Activated CD8-positive, alpha-beta T cell treated with anti-CD3 and anti-CD28 coated beads for 36 hours (primary cell): ENCODE measurements around the gene ANKFY1. TPM values are rescaled to one million over a fixed set of nuclear protein-coding genes. Genes with fewer than 3 reads are reported as not detected.
A peak's percentile ranks its signal among the peaks of the same experiment; 100 is the strongest.

ENCODE experiments used
- ATAC-seq: fragments of 200-7000 bp; cut with Tn5 transposase; one replicate; pipeline ENCODE4 v1.10.0; 2021; ENCODE audit warnings: mild to moderate bottlenecking, moderate library complexity
- CTCF ChIA-PET: fragments of 350-600 bp; sonication (Branson Sonifier 250); formaldehyde crosslinking; loops from one replicate; lab custom pipeline; 2021; ENCODE audit warnings: antibody characterized with exemption; lab: Charles Lee
- POLR2A ChIA-PET: fragments of 350-600 bp; sonication (Branson Sonifier 250); formaldehyde crosslinking; loops from one replicate; lab custom pipeline; 2021; ENCODE audit warnings: antibody characterized with exemption; lab: Charles Lee
- DNase-seq: peaks from one replicate; pipeline ENCODE4 v3.0.0-alpha.2; 2020
- H3K27ac Mint-ChIP-seq: one replicate; pipeline ENCODE4 v1.8.0; 2021; ENCODE audit warnings: mild to moderate bottlenecking, mixed read lengths
- H3K27me3 Mint-ChIP-seq: one replicate; pipeline ENCODE4 v1.8.0; 2021; ENCODE audit warnings: mixed read lengths
- H3K36me3 Mint-ChIP-seq: one replicate; pipeline ENCODE4 v1.8.0; 2021; ENCODE audit warnings: low read depth, mixed read lengths
- H3K4me1 Mint-ChIP-seq: one replicate; pipeline ENCODE4 v1.8.0; 2021; ENCODE audit warnings: low read depth, mixed read lengths
- H3K4me3 Mint-ChIP-seq: one replicate; pipeline ENCODE4 v1.8.0; 2021; ENCODE audit warnings: mild to moderate bottlenecking, moderate library complexity, mixed read lengths
- H3K9me3 Mint-ChIP-seq: one replicate; pipeline ENCODE4 v1.8.0; 2021; ENCODE audit warnings: mixed read lengths
- intact Hi-C: fragments of 100-400 bp; cut with micrococcal nuclease; formaldehyde crosslinking; loops from one replicate; pipeline ENCODE4 v1.10.0; 2022
- total RNA-seq, 2 experiments: library from RNA; stranded (reverse); gene quantifications; one replicate each; pipeline ENCODE4 v1.2.3, GENCODE V29; 2021
- TF ChIP-seq, protein P1 (sequence below): fragments of 200-600 bp; IDR thresholded peaks from one replicate; pipeline ENCODE4 v1.8.0; 2022; ENCODE audit warnings: antibody characterized with exemption, mild to moderate bottlenecking

ANKFY1 gene
- total RNA-seq, 2 experiments from 2014 or later, result 46.3 to 46.8 TPM

DNA sequence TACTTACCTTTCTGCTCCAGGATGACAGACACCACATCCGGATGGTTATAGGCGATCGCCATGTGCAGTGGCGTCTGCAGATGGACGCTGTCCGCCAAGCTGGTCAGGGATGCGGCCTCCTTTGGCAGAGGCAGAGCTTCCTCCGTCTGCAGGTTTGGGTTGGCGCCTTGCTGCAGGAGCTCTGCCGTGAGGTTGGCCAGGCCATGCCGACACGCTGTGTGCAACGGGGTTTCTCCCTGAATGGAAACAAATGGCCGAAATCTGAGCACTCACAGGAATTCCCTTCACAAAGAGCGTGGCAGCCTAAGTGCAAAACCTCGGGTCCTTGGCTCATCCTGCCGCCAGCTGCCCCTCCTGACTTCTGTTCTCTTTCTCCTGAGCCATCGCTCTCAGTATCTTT is 79.0 kb downstream of the ANKFY1 start:
- peaks cover 6% of the 10 kb centered on the region for H3K4me1 Mint-ChIP-seq
- H3K36me3 Mint-ChIP-seq, result peaks cover 43% of the 10 kb centered on the region
- no peak overlapping the region for H3K27ac Mint-ChIP-seq
- no peaks in the 10 kb centered on the region for H3K27me3 Mint-ChIP-seq
- no peaks in the 10 kb centered on the region for H3K9me3 Mint-ChIP-seq
- no peak for ATAC-seq
- TF ChIP-seq, protein P1, sequence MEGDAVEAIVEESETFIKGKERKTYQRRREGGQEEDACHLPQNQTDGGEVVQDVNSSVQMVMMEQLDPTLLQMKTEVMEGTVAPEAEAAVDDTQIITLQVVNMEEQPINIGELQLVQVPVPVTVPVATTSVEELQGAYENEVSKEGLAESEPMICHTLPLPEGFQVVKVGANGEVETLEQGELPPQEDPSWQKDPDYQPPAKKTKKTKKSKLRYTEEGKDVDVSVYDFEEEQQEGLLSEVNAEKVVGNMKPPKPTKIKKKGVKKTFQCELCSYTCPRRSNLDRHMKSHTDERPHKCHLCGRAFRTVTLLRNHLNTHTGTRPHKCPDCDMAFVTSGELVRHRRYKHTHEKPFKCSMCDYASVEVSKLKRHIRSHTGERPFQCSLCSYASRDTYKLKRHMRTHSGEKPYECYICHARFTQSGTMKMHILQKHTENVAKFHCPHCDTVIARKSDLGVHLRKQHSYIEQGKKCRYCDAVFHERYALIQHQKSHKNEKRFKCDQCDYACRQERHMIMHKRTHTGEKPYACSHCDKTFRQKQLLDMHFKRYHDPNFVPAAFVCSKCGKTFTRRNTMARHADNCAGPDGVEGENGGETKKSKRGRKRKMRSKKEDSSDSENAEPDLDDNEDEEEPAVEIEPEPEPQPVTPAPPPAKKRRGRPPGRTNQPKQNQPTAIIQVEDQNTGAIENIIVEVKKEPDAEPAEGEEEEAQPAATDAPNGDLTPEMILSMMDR, result no peak
- ChIA-PET POLR2A (interaction anchor here (1.3 kb wide), 1 partner anchor 15 kb away, joined by 3 read pairs; no protein-coding TSS in a partner anchor), CTCF (no interaction called here)
- H3K4me3 Mint-ChIP-seq, result no peak overlapping the region
- DNase-seq, result no peak
- intact Hi-C loops, result no loop called here

DNA sequence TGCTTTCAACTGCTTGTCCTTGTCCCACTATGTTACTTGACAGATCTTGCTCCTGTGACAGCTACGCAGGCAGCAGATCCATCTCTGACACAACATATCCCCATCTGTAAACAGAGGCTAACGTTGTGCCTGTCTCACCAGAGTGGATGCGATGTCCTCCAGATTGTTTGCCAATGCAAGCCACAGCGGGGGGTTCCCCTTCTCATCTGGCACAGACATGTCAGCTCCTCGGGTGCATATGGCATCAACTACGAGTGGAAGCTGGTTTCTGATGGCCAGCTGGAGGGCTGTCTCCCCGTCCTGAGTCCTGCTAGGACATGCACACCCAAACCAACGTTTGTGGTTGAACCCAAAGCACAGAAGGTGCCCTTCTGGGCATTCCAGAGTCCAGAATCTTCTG is 81.7 kb downstream of the ANKFY1 start:
- TF ChIP-seq, protein P1, result no peak
- Mint-ChIP-seq H3K4me1 (peaks cover 14% of the 10 kb centered on the region), H3K27me3 (no peaks in the 10 kb centered on the region), H3K36me3 (peaks cover 56% of the 10 kb centered on the region), H3K4me3 (no peak overlapping the region), H3K27ac (peak overlapping the region; percentile 20), H3K9me3 (no peaks in the 10 kb centered on the region)
- CTCF ChIA-PET, result interaction anchor here (1.1 kb wide), 1 partner anchor 18 kb away, joined by 4 read pairs; no protein-coding TSS in a partner anchor
- no peak for DNase-seq
- no peak for ATAC-seq
- intact Hi-C loops, result no loop called here
- POLR2A ChIA-PET, result interaction anchor here (0.6 to 1.2 kb wide), 2 partner anchors 34 to 210 kb away, joined by 3 to 4 read pairs; no protein-coding TSS in a partner anchor

DNA sequence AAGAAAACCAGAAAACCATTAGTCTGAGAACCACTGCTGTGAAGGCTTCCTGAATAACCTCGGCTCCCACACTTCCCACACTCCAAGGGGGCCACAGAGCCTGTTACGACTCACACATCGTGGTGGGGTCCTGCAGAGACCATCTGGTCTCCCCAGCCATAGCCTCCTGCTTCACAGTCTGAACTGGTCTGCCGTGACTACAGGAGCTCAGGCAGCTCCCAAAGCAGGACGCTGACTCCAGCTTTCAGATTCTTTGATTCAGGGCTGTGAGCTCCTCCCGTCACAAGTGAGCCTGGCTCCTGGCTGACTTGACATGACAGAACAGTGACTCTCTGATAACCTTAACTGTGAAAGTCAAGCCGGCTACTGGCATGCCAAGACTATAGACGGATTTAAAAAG is 83.0 kb downstream of the ANKFY1 start:
- Mint-ChIP-seq H3K36me3 (peaks cover 56% of the 10 kb centered on the region), H3K4me1 (peaks cover 26% of the 10 kb centered on the region), H3K27ac (no peak overlapping the region), H3K9me3 (no peaks in the 10 kb centered on the region), H3K4me3 (no peak overlapping the region), H3K27me3 (no peaks in the 10 kb centered on the region)
- no peak for DNase-seq
- no peak for ATAC-seq
- ChIA-PET POLR2A (interaction anchor here (0.6 to 1.2 kb wide), 3 partner anchors 20 to 568 kb away, joined by 3 to 4 read pairs (median 3); no protein-coding TSS in a partner anchor), CTCF (interaction anchor here (0.7 kb wide), 1 partner anchor 19 kb away, joined by 3 read pairs; no protein-coding TSS in a partner anchor)
- TF ChIP-seq, protein P1, result no peak
- intact Hi-C loops, result no loop called here

GRCh38 chr17:4179071-4179470 is 84.7 kb downstream of the ANKFY1 start:
- CTCF ChIA-PET, result interaction anchor here (1.0 kb wide), 1 partner anchor 125 kb away, joined by 3 read pairs; no protein-coding TSS in a partner anchor

GRCh38 chr17:4178651-4179050 is 85.1 kb downstream of the ANKFY1 start:
- Mint-ChIP-seq H3K4me3 (no peak overlapping the region), H3K27me3 (no peaks in the 10 kb centered on the region), H3K9me3 (no peaks in the 10 kb centered on the region), H3K36me3 (peaks cover 62% of the 10 kb centered on the region), H3K27ac (no peak overlapping the region), H3K4me1 (peaks cover 45% of the 10 kb centered on the region)
- POLR2A ChIA-PET, result interaction anchor here (0.8 kb wide), 1 partner anchor 85 kb away, joined by 3 read pairs; the partner anchor contains the start of gene ANKFY1
- TF ChIP-seq, protein P1, result no peak
- intact Hi-C loops, result no loop called here
- DNase-seq (no peak), ATAC-seq (no peak)
- CTCF ChIA-PET, result interaction anchor here (0.9 to 1.0 kb wide), 2 partner anchors 126 to 243 kb away, joined by 3 to 4 read pairs; no protein-coding TSS in a partner anchor

More at GRCh38 chr17:4179071-4179470, 84.7 kb downstream of the ANKFY1 start:
- Mint-ChIP-seq H3K4me3 (no peak overlapping the region), H3K4me1 (peaks cover 41% of the 10 kb centered on the region), H3K27me3 (no peaks in the 10 kb centered on the region), H3K27ac (no peak overlapping the region), H3K36me3 (peaks cover 62% of the 10 kb centered on the region), H3K9me3 (no peaks in the 10 kb centered on the region)
- POLR2A ChIA-PET, result interaction anchor here (0.8 kb wide), 1 partner anchor 85 kb away, joined by 3 read pairs; the partner anchor contains the start of gene ANKFY1
- DNase-seq (no peak), ATAC-seq (no peak)
- TF ChIP-seq, protein P1, result no peak
- intact Hi-C loops, result no loop called here
